Epithelial cell of proximal tubule (primary cell): Measurements from ENCODE around the gene PIK3R1. TPM values are rescaled to one million over a fixed set of nuclear protein-coding genes. Genes with fewer than 3 reads are reported as not detected.
"Not testable (repeated sequence)": the region's sequence is repeated elsewhere in the genome, so short reads cannot be mapped to it uniquely, and the experiment has no call there.

Source experiments
- DNase-seq: peaks from one replicate; pipeline ENCODE4 v3.0.0-alpha.2; 2011; ENCODE audit warnings: low read depth
- H3K4me3 ChIP-seq: 2 replicates; pipeline ENCODE4 v1.5.1; 2011; ENCODE audit warnings: low read depth, mild to moderate bottlenecking, low read length
- total RNA-seq: library from RNA; depleted of rRNA; stranded (reverse); fragments of >200 nt; gene quantifications from 2 replicates; pipeline ENCODE4 v1.2.3, GENCODE V29; 2015
- TF ChIP-seq, protein P1 (sequence below): conservative IDR thresholded peaks from 2 replicates; pipeline ENCODE4 v1.5.1; 2012; ENCODE audit warnings: low read depth, mild to moderate bottlenecking, low read length

The PIK3R1 gene
- total RNA-seq, 1 donor from 2014 or later: 5.9 TPM

DNA sequence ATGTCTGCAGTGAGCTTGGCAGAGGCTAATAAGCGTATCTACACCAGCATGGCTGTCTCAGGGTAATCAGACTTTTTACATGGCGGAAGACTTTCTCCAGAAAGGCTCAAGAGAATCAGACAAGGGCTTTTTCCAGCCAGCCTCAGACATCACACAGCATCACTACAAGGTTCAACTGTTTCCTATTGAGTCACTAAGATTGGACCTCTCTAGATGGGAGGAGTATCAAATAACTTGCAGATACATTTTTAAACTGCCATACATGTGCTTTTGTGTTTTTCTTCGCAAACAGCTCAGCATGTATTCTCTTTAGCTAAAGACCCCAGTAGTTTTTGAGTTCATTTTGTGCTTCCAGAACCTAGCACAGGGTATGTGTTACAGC is 22.9 kb upstream of the PIK3R1 start:
- no peak for DNase-seq
- TF ChIP-seq, protein P1, sequence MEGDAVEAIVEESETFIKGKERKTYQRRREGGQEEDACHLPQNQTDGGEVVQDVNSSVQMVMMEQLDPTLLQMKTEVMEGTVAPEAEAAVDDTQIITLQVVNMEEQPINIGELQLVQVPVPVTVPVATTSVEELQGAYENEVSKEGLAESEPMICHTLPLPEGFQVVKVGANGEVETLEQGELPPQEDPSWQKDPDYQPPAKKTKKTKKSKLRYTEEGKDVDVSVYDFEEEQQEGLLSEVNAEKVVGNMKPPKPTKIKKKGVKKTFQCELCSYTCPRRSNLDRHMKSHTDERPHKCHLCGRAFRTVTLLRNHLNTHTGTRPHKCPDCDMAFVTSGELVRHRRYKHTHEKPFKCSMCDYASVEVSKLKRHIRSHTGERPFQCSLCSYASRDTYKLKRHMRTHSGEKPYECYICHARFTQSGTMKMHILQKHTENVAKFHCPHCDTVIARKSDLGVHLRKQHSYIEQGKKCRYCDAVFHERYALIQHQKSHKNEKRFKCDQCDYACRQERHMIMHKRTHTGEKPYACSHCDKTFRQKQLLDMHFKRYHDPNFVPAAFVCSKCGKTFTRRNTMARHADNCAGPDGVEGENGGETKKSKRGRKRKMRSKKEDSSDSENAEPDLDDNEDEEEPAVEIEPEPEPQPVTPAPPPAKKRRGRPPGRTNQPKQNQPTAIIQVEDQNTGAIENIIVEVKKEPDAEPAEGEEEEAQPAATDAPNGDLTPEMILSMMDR: no peak
- no peak overlapping the region for H3K4me3 ChIP-seq

DNA sequence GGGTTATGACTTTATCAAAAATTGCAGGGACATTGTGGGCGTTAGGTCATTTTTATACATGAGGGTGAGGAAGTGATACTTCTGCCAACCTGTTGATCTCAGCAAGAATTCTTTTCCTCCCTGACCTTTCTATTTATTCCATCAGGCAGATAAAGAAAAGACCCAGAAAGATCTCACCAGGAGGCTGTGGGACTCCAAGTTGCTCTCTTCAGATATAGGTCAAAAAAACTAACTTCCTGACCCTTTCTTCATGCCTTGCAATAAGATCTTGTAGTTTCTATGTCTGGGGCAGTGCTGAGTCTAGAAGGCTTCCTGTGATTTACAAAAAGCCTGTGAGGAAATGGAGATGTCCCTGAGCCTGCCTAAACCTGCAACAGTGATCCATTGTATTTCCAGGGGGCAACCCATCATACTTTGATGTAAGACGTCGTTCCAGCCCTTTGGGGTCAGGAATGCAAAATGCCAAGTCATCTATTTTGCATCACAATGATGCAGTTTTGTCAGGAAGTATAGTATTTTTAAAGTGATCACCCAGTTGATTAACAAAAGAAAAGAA is 22.0 kb upstream of the PIK3R1 start:
- no peak overlapping the region for H3K4me3 ChIP-seq
- no peak for DNase-seq
- TF ChIP-seq, protein P1: no peak

DNA sequence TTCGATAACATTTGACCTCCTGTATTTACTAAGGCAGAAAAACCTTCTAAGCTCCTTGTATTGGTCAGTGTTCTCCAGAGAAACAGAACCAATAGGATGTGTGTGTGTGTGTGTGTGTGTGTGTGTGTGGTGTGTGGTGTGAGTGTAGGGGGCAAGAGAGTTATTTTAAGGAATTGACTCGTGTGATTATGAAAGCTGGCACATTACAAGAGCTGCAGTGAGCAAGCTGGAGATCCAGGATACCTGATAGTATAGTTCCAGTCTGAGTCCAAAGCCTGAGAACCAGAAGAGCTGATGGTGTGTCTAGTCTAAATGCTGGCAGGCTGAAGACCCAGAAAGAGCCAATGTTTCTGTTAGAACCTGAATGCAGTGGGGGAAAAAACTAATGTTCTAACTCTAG is 21.2 kb upstream of the PIK3R1 start:
- DNase-seq: no peak
- TF ChIP-seq, protein P1: no peak
- no peak overlapping the region for H3K4me3 ChIP-seq

DNA sequence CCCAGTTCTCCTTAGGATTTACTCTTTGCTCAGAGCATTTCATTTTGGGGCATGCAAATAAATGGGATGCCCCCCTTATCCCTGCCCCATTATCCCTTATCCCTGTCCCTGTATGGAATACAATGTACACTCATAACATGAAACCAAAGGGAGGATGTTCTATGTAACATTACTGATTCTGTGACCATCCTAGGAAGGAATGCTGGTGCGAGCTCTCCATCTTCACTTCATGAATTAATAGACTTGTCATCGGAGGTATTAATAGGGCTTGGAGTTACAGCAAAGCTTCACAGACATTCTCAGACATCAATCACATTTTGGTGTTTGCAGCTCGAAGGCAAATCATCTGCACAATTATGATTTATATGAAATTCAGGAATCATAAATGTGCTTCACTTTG is 20.4 kb upstream of the PIK3R1 start:
- no peak overlapping the region for H3K4me3 ChIP-seq
- TF ChIP-seq, protein P1: no peak
- DNase-seq: no peak

DNA sequence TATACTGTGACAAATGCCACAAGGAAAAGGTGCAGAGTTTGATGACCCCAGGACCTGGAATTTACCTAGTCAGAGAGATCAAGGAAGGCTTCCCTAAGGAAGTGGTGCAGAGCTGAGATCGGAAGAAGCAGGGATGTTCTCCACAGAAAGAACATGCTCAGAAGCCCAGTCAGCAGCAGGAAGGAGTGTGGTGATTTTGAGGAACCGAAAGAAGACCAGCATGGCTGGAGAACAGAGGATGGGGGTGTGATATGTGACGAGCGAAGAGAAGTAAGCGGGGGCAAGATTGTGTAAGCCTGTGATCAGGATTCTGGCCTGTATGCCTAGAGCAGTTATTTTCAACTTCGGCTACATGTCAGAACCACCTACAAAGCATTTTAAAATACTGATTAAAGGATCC is 18.7 kb upstream of the PIK3R1 start:
- no peak for DNase-seq
- H3K4me3 ChIP-seq: no peak overlapping the region
- TF ChIP-seq, protein P1: no peak

DNA sequence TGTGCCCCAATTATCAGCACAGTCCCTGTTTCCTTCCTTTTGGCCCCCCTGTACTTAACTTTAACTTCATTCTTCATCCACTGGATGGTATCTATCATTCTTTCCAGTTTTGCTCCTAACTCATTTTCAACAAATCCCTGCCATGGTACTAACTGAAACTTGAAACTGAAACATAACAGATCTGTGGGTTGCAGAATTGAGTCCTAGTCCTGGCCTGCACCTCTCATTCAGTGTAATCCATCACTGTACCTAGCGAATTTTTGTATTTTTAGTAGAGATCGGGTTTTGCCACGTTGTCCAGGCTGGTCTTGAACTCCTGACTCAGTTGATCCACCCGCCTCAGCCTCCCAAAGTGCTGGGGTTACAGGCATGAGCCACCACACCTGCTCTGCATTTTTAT is 15.3 kb upstream of the PIK3R1 start:
- TF ChIP-seq, protein P1: no peak
- no peak overlapping the region for H3K4me3 ChIP-seq
- no peak for DNase-seq

DNA sequence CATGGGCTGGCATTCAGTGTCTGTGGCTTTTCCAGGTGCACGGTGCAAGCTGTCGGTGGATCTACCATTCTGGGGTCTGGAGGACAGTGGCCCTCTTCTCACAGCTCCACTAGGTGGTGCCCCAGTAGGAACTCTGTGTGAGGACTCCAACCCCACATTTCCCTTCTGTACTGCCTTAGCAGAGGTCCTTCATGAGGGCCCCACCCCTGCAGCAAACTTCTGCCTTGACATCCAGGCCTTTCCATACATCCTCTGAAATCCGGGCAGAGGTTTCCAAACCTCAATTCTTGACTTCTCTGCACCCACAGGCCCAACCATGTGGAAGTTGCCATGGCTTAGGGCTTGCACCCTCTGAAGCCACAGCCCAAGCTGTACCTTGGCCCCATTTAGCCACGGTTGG is 4.9 kb upstream of the PIK3R1 start:
- DNase-seq, H3K4me3 ChIP-seq: not testable (repeated sequence)
